ENCODE results near the gene GRAP. TPM values are rescaled to one million over a fixed set of nuclear protein-coding genes. Genes with fewer than 3 reads are reported as not detected.

The GRAP gene
- total and polyA plus RNA-seq, 4 donors, result 0.87 to 6.3 (median 3.2) TPM

GRCh38 chr17:19010729-19011505 lies 35.8 kb downstream of the GRAP start:
- H3K4me3 ChIP-seq (ENCODE audit: low read length in 2 of 2), result no peak overlapping the region
- H3K36me3 ChIP-seq (ENCODE audit: control insufficient read depth in 1 of 2, insufficient read depth in 2 of 2, low read length in 1 of 2), result no peaks in the 10 kb centered on the region
- H3K4me1 ChIP-seq (ENCODE audit: control insufficient read depth in 1 of 2, insufficient read depth in 2 of 2, low read length in 2 of 2), result no peaks in the 10 kb centered on the region
- H3K27me3 ChIP-seq (ENCODE audit: control insufficient read depth in 1 of 2, insufficient read depth in 2 of 2, low read length in 1 of 2), result no peaks in the 10 kb centered on the region
- H3K9me3 ChIP-seq (ENCODE audit: control insufficient read depth, low read length), result no peaks in the 10 kb centered on the region
- WGBS, 2 donors, result 72 to 79% methylated on average over 11 of the region's 11 CpGs
- DNase-seq, result no peak
- intact Hi-C loops (cut with DNase I), result no loop called here
- no peak for ATAC-seq (ENCODE audit: low FRiP score)
- H3K27ac ChIP-seq (ENCODE audit: low read depth in 1 of 2, low read length in 2 of 2), result no peak overlapping the region

- Histone ChIP-seq H3K27me3 (ENCODE audit: control insufficient read depth in 1 of 2, insufficient read depth in 2 of 2, low read length in 1 of 2) (no peaks in the 10 kb centered on the region), H3K27ac (ENCODE audit: low read depth in 1 of 2, low read length in 2 of 2) (no peak overlapping the region), H3K4me3 (ENCODE audit: low read length in 2 of 2) (no peak overlapping the region), H3K9me3 (ENCODE audit: control insufficient read depth, low read length) (no peaks in the 10 kb centered on the region), H3K4me1 (ENCODE audit: control insufficient read depth in 1 of 2, insufficient read depth in 2 of 2, low read length in 2 of 2) (no peaks in the 10 kb centered on the region), H3K36me3 (ENCODE audit: control insufficient read depth in 1 of 2, insufficient read depth in 2 of 2, low read length in 1 of 2) (no peaks in the 10 kb centered on the region)
- WGBS, 2 donors, result 95 to 97% methylated on average over 12 of the region's 12 CpGs
- intact Hi-C loops (cut with DNase I), result no loop called here
- ATAC-seq (ENCODE audit: low FRiP score) (no peak), DNase-seq (no peak)
Measured at GRCh38 chr17:19009970-19010369, 36.8 kb downstream of the GRAP start.

- Histone ChIP-seq H3K27ac (ENCODE audit: low read depth in 1 of 2, low read length in 2 of 2) (no peak overlapping the region), H3K9me3 (ENCODE audit: control insufficient read depth, low read length) (no peaks in the 10 kb centered on the region), H3K4me1 (ENCODE audit: control insufficient read depth in 1 of 2, insufficient read depth in 2 of 2, low read length in 2 of 2) (no peaks in the 10 kb centered on the region), H3K4me3 (ENCODE audit: low read length in 2 of 2) (no peak overlapping the region), H3K36me3 (ENCODE audit: control insufficient read depth in 1 of 2, insufficient read depth in 2 of 2, low read length in 1 of 2) (no peaks in the 10 kb centered on the region), H3K27me3 (ENCODE audit: control insufficient read depth in 1 of 2, insufficient read depth in 2 of 2, low read length in 1 of 2) (no peaks in the 10 kb centered on the region)
- intact Hi-C loops (cut with DNase I), result no loop called here
- no peak for DNase-seq
- ATAC-seq (ENCODE audit: low FRiP score), result no peak
Measured at GRCh38 chr17:19006698-19007097, 40.1 kb downstream of the GRAP start.

- ATAC-seq (ENCODE audit: low FRiP score), result no peak
- intact Hi-C loops (cut with DNase I), result no loop called here
- 96% methylated on average over 4 of the region's 4 CpGs for WGBS, 2 donors
Measured at GRCh38 chr17:19005789-19006430, 40.8 kb downstream of the GRAP start.

GRCh38 chr17:19005137-19005773 lies 41.5 kb downstream of the GRAP start:
- H3K27me3 ChIP-seq (ENCODE audit: control insufficient read depth in 1 of 2, insufficient read depth in 2 of 2, low read length in 1 of 2), result no peaks in the 10 kb centered on the region
- DNase-seq (no peak), ATAC-seq (ENCODE audit: low FRiP score) (peak; percentile 4)
- no peaks in the 10 kb centered on the region for H3K36me3 ChIP-seq (ENCODE audit: control insufficient read depth in 1 of 2, insufficient read depth in 2 of 2, low read length in 1 of 2)
- WGBS, 2 donors, result 88 to 89% methylated on average over 13 of the region's 13 CpGs
- H3K9me3 ChIP-seq (ENCODE audit: control insufficient read depth, low read length), result no peaks in the 10 kb centered on the region
- peak overlapping the region in 1 of 2 donors; percentile 65 for H3K4me3 ChIP-seq (ENCODE audit: low read length in 2 of 2)
- intact Hi-C loops (cut with DNase I), result no loop called here
- H3K27ac ChIP-seq (ENCODE audit: low read depth in 1 of 2, low read length in 2 of 2), result no peak overlapping the region
- no peaks in the 10 kb centered on the region for H3K4me1 ChIP-seq (ENCODE audit: control insufficient read depth in 1 of 2, insufficient read depth in 2 of 2, low read length in 2 of 2)

More at GRCh38 chr17:19005789-19006430, 40.8 kb downstream of the GRAP start:
- H3K36me3 ChIP-seq (ENCODE audit: control insufficient read depth in 1 of 2, insufficient read depth in 2 of 2, low read length in 1 of 2), result no peaks in the 10 kb centered on the region
- no peaks in the 10 kb centered on the region for H3K27me3 ChIP-seq (ENCODE audit: control insufficient read depth in 1 of 2, insufficient read depth in 2 of 2, low read length in 1 of 2)
- H3K4me1 ChIP-seq (ENCODE audit: control insufficient read depth in 1 of 2, insufficient read depth in 2 of 2, low read length in 2 of 2), result no peaks in the 10 kb centered on the region
- no peaks in the 10 kb centered on the region for H3K9me3 ChIP-seq (ENCODE audit: control insufficient read depth, low read length)
- DNase-seq, result no peak
- H3K4me3 ChIP-seq (ENCODE audit: low read length in 2 of 2), result no peak overlapping the region
- H3K27ac ChIP-seq (ENCODE audit: low read depth in 1 of 2, low read length in 2 of 2), result no peak overlapping the region

GRCh38 chr17:19004421-19005136 lies 42.2 kb downstream of the GRAP start, which contains the start of gene FAM83G:
Gene FAM83G, minus strand, starts transcription at chr17:19004764. Its CDS starts 723 bp downstream, at chr17:19004041.
- H3K36me3 ChIP-seq (ENCODE audit: control insufficient read depth in 1 of 2, insufficient read depth in 2 of 2, low read length in 1 of 2), result no peaks in the 10 kb centered on the region
- ATAC-seq (ENCODE audit: low FRiP score) (peak; percentile 27), DNase-seq (peak; percentile 84 to 96)
- intact Hi-C loops (cut with DNase I), result no loop called here
- no peaks in the 10 kb centered on the region for H3K27me3 ChIP-seq (ENCODE audit: control insufficient read depth in 1 of 2, insufficient read depth in 2 of 2, low read length in 1 of 2)
- peak within 1 kb of the TSS; percentile 65 to 70 for H3K4me3 ChIP-seq (ENCODE audit: low read length in 2 of 2)
- no peaks in the 10 kb centered on the region for H3K4me1 ChIP-seq (ENCODE audit: control insufficient read depth in 1 of 2, insufficient read depth in 2 of 2, low read length in 2 of 2)
- no peaks in the 10 kb centered on the region for H3K9me3 ChIP-seq (ENCODE audit: control insufficient read depth, low read length)
- peak within 1 kb of the TSS; percentile 23 to 38 for H3K27ac ChIP-seq (ENCODE audit: low read depth in 1 of 2, low read length in 2 of 2)
- 4 to 10% methylated on average over 37 to 67 of the region's 67 CpGs for WGBS, 2 donors

- DNase-seq (peak in 1 of 2 donors; percentile 84), ATAC-seq (ENCODE audit: low FRiP score) (peak; percentile 26)
- intact Hi-C loops (cut with DNase I), result no loop called here
- H3K9me3 ChIP-seq (ENCODE audit: control insufficient read depth, low read length), result no peaks in the 10 kb centered on the region
- H3K36me3 ChIP-seq (ENCODE audit: control insufficient read depth in 1 of 2, insufficient read depth in 2 of 2, low read length in 1 of 2), result no peaks in the 10 kb centered on the region
- no peaks in the 10 kb centered on the region for H3K4me1 ChIP-seq (ENCODE audit: control insufficient read depth in 1 of 2, insufficient read depth in 2 of 2, low read length in 2 of 2)
- no peaks in the 10 kb centered on the region for H3K27me3 ChIP-seq (ENCODE audit: control insufficient read depth in 1 of 2, insufficient read depth in 2 of 2, low read length in 1 of 2)
- WGBS, 2 donors, result 37% methylated on average over 72 to 73 of the region's 73 CpGs
- H3K27ac ChIP-seq (ENCODE audit: low read depth in 1 of 2, low read length in 2 of 2), result peak overlapping the region; percentile 23 to 38
- H3K4me3 ChIP-seq (ENCODE audit: low read length in 2 of 2), result peak overlapping the region; percentile 65 to 70
Measured at GRCh38 chr17:19003543-19004420, 43.0 kb downstream of the GRAP start.

Data from aorta (tissue), 5 donors.